Fibroblast of mammary gland (primary cell): ENCODE measurements around the gene XCR1.

ENCODE experiments used
- DNase-seq: peaks from one replicate; pipeline ENCODE4 v3.0.0-alpha.2; 2010; ENCODE audit warnings: low read depth
- H3K4me3 ChIP-seq: 2 replicates; pipeline ENCODE4 v1.5.1; 2011; ENCODE audit warnings: low read depth, mild to moderate bottlenecking, low read length, moderate library complexity; ENCODE audit not compliant: control insufficient read depth
- TF ChIP-seq, protein P1 (sequence below): conservative IDR thresholded peaks from 2 replicates; pipeline ENCODE4 v1.5.1; 2011; ENCODE audit warnings: low read depth, low read length, inconsistent platforms; ENCODE audit not compliant: control insufficient read depth, insufficient read depth

The XCR1 gene

DNA sequence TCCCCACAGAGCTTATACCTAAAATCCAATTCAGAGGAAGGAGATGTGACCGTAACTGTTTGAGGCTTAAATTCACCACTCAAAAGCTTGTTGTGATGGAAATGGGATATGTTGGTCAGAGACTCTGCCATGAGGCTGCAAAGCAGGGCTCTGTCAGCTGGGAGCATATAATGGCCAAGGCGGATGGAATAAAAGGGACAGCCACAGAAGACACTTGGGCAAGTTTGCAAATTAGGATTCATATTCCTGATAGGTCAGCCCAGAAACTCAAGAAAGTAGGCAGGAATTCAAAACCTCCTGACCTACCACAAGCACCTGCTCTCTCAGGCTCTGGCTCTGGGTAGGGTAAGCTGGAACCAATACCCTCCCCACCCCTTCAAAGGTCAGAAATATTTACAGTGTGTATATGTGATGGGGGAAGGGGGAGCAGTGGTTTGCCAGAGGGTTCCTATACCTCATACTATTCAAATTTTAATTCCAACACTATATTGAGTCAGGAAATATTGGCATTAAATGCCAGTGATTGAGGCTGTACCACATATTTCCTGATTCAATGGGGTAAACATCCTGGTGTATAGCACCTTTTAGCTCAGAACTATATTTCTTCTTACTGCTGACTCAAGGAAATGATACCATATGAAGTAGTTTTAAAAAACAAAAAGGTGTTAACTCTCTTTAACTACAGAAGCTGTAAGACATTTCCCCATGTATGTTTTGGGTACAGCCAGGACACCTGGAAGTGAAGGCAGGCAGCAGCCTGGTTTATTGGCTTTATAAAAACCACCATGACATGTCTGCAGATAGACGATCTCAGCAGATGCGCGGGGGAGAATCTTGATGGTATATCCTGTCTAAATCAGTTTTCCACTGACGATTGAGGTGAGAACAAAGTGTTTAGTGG lies 50.8 kb downstream of the XCR1 start:
- no peak for DNase-seq
- H3K4me3 ChIP-seq, result no peak overlapping the region
- TF ChIP-seq, protein P1, sequence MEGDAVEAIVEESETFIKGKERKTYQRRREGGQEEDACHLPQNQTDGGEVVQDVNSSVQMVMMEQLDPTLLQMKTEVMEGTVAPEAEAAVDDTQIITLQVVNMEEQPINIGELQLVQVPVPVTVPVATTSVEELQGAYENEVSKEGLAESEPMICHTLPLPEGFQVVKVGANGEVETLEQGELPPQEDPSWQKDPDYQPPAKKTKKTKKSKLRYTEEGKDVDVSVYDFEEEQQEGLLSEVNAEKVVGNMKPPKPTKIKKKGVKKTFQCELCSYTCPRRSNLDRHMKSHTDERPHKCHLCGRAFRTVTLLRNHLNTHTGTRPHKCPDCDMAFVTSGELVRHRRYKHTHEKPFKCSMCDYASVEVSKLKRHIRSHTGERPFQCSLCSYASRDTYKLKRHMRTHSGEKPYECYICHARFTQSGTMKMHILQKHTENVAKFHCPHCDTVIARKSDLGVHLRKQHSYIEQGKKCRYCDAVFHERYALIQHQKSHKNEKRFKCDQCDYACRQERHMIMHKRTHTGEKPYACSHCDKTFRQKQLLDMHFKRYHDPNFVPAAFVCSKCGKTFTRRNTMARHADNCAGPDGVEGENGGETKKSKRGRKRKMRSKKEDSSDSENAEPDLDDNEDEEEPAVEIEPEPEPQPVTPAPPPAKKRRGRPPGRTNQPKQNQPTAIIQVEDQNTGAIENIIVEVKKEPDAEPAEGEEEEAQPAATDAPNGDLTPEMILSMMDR, result no peak

DNA sequence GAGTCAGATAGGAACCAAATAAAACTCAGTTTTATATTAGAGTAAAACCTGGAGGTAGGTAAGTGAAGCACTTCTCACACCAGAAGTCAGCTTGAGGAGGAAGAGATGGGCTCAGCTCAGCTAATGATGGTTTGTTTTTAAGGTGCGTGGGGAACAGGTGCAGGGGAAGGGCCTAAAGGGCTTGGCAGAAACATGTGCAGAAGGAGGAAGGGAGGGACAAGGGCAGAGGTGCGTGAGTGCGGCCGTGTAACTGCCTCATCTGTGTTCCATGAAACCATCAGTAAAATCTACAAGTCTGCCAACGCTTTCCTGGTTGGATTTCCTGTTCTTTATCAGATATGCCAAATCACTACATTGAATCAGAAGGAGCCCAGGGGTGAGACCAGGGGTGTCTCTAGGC lies 51.6 kb downstream of the XCR1 start:
- DNase-seq, result no peak
- TF ChIP-seq, protein P1, result no peak
- no peak overlapping the region for H3K4me3 ChIP-seq

DNA sequence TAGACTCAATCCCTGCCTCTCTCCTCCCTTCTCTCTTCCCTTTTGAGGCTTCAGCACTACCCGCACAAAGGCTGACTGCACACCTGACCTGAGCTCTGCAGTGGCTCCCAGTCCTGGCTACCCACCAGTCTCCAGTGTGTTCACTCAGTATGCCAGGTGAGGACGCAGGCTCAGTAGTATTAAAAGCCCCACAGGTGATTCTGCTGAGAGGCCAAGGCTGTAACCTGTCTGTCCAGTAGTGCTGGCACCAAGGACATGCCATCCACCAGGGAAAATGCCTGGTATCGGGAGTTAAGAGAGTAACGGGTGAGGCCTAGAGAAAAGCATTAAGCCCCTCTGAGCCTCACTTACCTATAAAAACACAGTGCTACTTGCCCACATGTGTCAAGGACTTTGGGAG lies 52.6 kb downstream of the XCR1 start:
- TF ChIP-seq, protein P1, result no peak
- H3K4me3 ChIP-seq, result no peak overlapping the region
- no peak for DNase-seq

DNA sequence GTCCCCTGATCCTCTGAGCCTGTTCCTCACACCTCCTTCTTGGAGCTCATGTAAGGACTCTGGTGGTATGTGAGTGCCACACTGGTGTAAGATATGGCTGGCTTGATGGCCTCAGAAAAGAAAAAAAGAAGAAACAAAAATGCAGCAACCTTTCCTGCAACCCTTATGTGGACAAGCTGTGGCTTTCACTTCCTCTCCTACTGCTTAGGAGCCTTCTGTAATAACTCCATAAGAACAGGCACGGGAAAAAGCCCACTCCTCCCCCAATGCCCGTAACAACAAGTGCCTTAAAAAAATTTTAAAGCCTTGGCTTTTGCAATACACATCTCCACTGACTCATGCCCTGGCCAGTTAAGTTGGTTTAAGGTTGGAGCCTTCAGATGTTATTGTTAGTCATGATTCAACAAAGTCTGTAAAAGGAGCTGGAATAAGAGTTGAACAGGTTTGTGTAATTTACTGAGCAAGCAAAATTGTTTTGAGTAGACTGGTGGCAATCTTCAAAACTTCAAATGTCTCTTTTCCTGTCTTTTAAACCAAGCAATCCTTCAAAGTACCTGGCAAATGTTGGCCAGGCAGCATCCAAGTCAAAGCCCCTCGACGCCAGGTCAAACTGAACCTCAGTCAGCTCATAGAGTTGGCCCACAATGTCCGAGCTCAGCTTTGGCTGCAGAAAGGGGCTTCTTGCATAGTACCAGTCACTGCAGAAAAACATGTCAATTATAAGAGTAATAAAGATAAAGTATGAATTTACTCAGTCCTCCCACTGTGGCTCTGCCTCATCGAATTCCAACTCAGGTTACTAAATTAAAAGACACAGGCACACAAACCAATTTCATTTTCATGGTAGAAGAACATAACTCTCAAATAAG lies 54.5 kb downstream of the XCR1 start:
- peak; percentile 93 for DNase-seq
- TF ChIP-seq, protein P1, result no peak
- no peak overlapping the region for H3K4me3 ChIP-seq

DNA sequence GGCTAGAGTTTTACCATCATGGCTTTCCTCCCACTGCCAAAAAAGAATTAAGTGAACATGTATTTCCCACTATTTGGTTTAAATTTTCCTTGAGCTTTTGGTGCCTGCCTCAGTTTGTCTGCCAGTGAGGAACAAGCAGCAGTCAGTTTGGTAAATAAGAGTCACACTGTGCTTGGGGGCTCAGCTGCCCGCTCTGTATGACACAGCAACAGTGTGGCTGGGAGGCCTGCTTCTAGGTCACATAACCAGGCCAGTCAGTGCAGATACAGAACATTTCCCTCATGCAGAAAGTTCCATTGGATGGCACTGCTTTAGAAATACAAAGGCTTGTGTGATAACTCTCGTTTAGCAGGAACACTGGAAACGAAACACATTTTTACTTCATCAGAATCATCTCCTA lies 57.3 kb downstream of the XCR1 start:
- TF ChIP-seq, protein P1, result no peak
- H3K4me3 ChIP-seq, result no peak overlapping the region
- DNase-seq, result no peak

DNA sequence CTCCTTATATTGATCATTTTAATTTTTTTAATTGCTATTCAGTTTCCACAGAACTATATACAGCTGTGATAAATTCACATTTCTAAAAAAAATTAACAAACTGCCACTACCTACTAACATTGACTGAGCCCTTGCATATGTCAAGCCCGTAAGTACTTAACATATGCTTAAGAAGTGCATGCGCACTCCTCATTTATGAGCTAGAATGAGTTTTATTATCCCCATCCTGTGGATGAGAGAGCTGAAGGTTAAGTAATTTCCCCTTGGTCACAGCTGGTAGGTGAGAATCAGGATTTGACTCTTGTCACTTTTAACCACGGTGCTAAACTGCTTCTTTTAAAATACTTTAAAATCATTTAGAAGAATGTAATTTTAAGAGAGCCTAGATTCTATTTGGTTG lies 58.2 kb downstream of the XCR1 start:
- no peak for DNase-seq
- TF ChIP-seq, protein P1, result no peak
- H3K4me3 ChIP-seq, result no peak overlapping the region
